BLaER1 treated with 17β-estradiol and CSF1 and Interleukin-3, amounts not matched to agents 10 nM and 100 nM (cell line): ENCODE data around the gene DNAJC25.
"Not testable (repeated sequence)": the region's sequence is repeated elsewhere in the genome, so short reads cannot be mapped to it uniquely, and the experiment has no call there.

ENCODE experiments used
- H3K27ac ChIP-seq, 11 experiments: shearing (Covaris generic); formaldehyde crosslinking; 2 replicates each; pipeline ENCODE4 v1.8.1; 2022
- H3K27me3 ChIP-seq, 11 experiments: shearing (Covaris generic); formaldehyde crosslinking; 2 replicates each; pipeline ENCODE4 v1.8.1; 2022
- H3K36me3 ChIP-seq, 11 experiments: shearing (Covaris generic); formaldehyde crosslinking; 2 replicates each; pipeline ENCODE4 v1.8.1; 2022
- H3K4me1 ChIP-seq, 10 experiments: shearing (Covaris generic); formaldehyde crosslinking; 2 replicates each; pipeline ENCODE4 v1.8.1; 2022
- H3K4me2 ChIP-seq, 11 experiments: shearing (Covaris generic); formaldehyde crosslinking; 2 replicates each; pipeline ENCODE4 v1.8.1; 2022
- H3K4me3 ChIP-seq, 10 experiments: shearing (Covaris generic); formaldehyde crosslinking; 2 replicates each; pipeline ENCODE4 v1.8.1; 2022
- H3K9ac ChIP-seq, 11 experiments: shearing (Covaris generic); formaldehyde crosslinking; 2 replicates each; pipeline ENCODE4 v1.8.1; 2022
- H3K9me3 ChIP-seq, 11 experiments: shearing (Covaris generic); formaldehyde crosslinking; replicated peaks in 1 of 11; 2 replicates each; pipeline ENCODE4 v1.8.1; 2022
- H4K20me1 ChIP-seq, 11 experiments: shearing (Covaris generic); formaldehyde crosslinking; 2 replicates each; pipeline ENCODE4 v1.8.1; 2022
- Cebpa-rat ChIP-seq, 11 experiments: shearing (Covaris generic); IDR thresholded peaks; 2 replicates each; pipeline ENCODE4 v1.8.1; 2022

Gene DNAJC25

GRCh38 chr9:111599955-111600343 lies 31.2 kb upstream of the DNAJC25 start:
- no peak overlapping the region for H3K27ac ChIP-seq
- H3K27me3 ChIP-seq: peaks cover 41 to 54% (median 49%) of the 10 kb centered on the region in 11 experiments
- TF ChIP-seq Cebpa-rat (IDR thresholded peaks at IDR 0.05): no peak
- H3K36me3 ChIP-seq: peaks cover 0 to 9% (median 0%) of the 10 kb centered on the region in 11 experiments; a peak in 2 of 22 replicates
- peaks cover 18 to 47% (median 45%) of the 10 kb centered on the region in 11 experiments for H3K9me3 ChIP-seq
- no peaks in the 10 kb centered on the region for H4K20me1 ChIP-seq
- H3K4me1 ChIP-seq: peaks cover 0 to 18% (median 10%) of the 10 kb centered on the region in 10 experiments; a peak in 12 of 20 replicates
- H3K4me2 ChIP-seq: peak overlapping the region in 1 of 11 experiments; percentile 84; a peak in 1 of 22 replicates
- H3K9ac ChIP-seq: no peak overlapping the region
- H3K4me3 ChIP-seq: peak overlapping the region in 4 of 10 experiments; percentile 37 to 66 (median 52); a peak in 2 of 20 replicates

- H4K20me1 ChIP-seq: no peaks in the 10 kb centered on the region
- no peak overlapping the region for H3K9ac ChIP-seq
- peaks cover 0 to 9% (median 0%) of the 10 kb centered on the region in 11 experiments; a peak in 2 of 22 replicates for H3K36me3 ChIP-seq
- no peak overlapping the region for H3K4me3 ChIP-seq
- peaks cover 0 to 18% (median 10%) of the 10 kb centered on the region in 10 experiments; a peak in 12 of 20 replicates for H3K4me1 ChIP-seq
- no peak for TF ChIP-seq Cebpa-rat (IDR thresholded peaks at IDR 0.05)
- H3K4me2 ChIP-seq: no peak overlapping the region
- no peak overlapping the region for H3K27ac ChIP-seq
- H3K9me3 ChIP-seq: peaks cover 18 to 47% (median 45%) of the 10 kb centered on the region in 11 experiments
- H3K27me3 ChIP-seq: peaks cover 41 to 54% (median 49%) of the 10 kb centered on the region in 11 experiments
Observed at GRCh38 chr9:111601237-111602018, 29.7 kb upstream of the DNAJC25 start.

- Histone ChIP-seq H3K36me3 (peaks cover 0 to 9% (median 0%) of the 10 kb centered on the region in 11 experiments; a peak in 2 of 22 replicates), H3K9ac (no peak overlapping the region), H3K27ac (no peak overlapping the region), H3K4me1 (peaks cover 0 to 14% (median 7%) of the 10 kb centered on the region in 10 experiments; a peak in 12 of 20 replicates), H3K9me3 (peaks cover 10 to 32% (median 31%) of the 10 kb centered on the region in 11 experiments), H4K20me1 (no peaks in the 10 kb centered on the region), H3K4me2 (no peak overlapping the region), H3K27me3 (peaks cover 30 to 39% (median 34%) of the 10 kb centered on the region in 11 experiments), H3K4me3 (no peak overlapping the region)
- TF ChIP-seq Cebpa-rat (IDR thresholded peaks at IDR 0.05): no peak
Observed at GRCh38 chr9:111603041-111603440, 28.1 kb upstream of the DNAJC25 start.

- Histone ChIP-seq H3K27me3 (peaks cover 19 to 28% (median 23%) of the 10 kb centered on the region in 11 experiments), H3K9ac (no peak overlapping the region), H3K36me3 (peaks cover 0 to 9% (median 0%) of the 10 kb centered on the region in 11 experiments; a peak in 2 of 22 replicates), H4K20me1 (no peaks in the 10 kb centered on the region), H3K4me1 (peaks cover 0 to 3% (median 0%) of the 10 kb centered on the region in 10 experiments; a peak in 2 of 20 replicates), H3K4me3 (no peak overlapping the region), H3K27ac (no peak overlapping the region), H3K9me3 (peaks cover 10 to 21% (median 20%) of the 10 kb centered on the region in 11 experiments), H3K4me2 (no peak overlapping the region)
- no peak for TF ChIP-seq Cebpa-rat (IDR thresholded peaks at IDR 0.05)
Observed at GRCh38 chr9:111604054-111604615, 27.0 kb upstream of the DNAJC25 start.

- H3K4me3 ChIP-seq: no peak overlapping the region
- no peaks in the 10 kb centered on the region for H4K20me1 ChIP-seq
- H3K4me2 ChIP-seq: no peak overlapping the region
- H3K9me3 ChIP-seq: peaks cover 2 to 12% (median 11%) of the 10 kb centered on the region in 11 experiments
- H3K27ac ChIP-seq: no peak overlapping the region
- no peak overlapping the region for H3K9ac ChIP-seq
- H3K4me1 ChIP-seq: no peaks in the 10 kb centered on the region
- no peak for TF ChIP-seq Cebpa-rat (IDR thresholded peaks at IDR 0.05)
- peaks cover 0 to under 1% (median 0%) of the 10 kb centered on the region in 11 experiments; a peak in 2 of 22 replicates for H3K36me3 ChIP-seq
- H3K27me3 ChIP-seq: peaks cover 9 to 18% (median 14%) of the 10 kb centered on the region in 11 experiments
Observed at GRCh38 chr9:111605041-111605559, 26.0 kb upstream of the DNAJC25 start.

- TF ChIP-seq Cebpa-rat (IDR thresholded peaks at IDR 0.05): no peak
- Histone ChIP-seq H3K4me1 (no peaks in the 10 kb centered on the region), H3K27ac (no peak overlapping the region), H3K9me3 (no peaks in the 10 kb centered on the region), H3K27me3 (no peaks in the 10 kb centered on the region), H3K36me3 (no peaks in the 10 kb centered on the region), H3K4me2 (no peak overlapping the region), H3K9ac (no peak overlapping the region), H4K20me1 (no peaks in the 10 kb centered on the region), H3K4me3 (no peak overlapping the region)
Observed at GRCh38 chr9:111610149-111610548, 21.0 kb upstream of the DNAJC25 start.

GRCh38 chr9:111610845-111611244 lies 20.3 kb upstream of the DNAJC25 start:
- Histone ChIP-seq H3K4me2 (no peak overlapping the region), H3K9me3 (no peaks in the 10 kb centered on the region), H3K27me3 (no peaks in the 10 kb centered on the region), H3K27ac (no peak overlapping the region), H3K4me3 (no peak overlapping the region), H3K36me3 (no peaks in the 10 kb centered on the region), H3K4me1 (no peaks in the 10 kb centered on the region), H4K20me1 (no peaks in the 10 kb centered on the region), H3K9ac (no peak overlapping the region)
- TF ChIP-seq Cebpa-rat (IDR thresholded peaks at IDR 0.05): no peak

GRCh38 chr9:111613436-111614040 lies 17.6 kb upstream of the DNAJC25 start:
- Histone ChIP-seq H4K20me1 (no peaks in the 10 kb centered on the region), H3K27me3 (no peaks in the 10 kb centered on the region), H3K4me1 (no peaks in the 10 kb centered on the region), H3K27ac (no peak overlapping the region), H3K36me3 (no peaks in the 10 kb centered on the region), H3K4me2 (no peak overlapping the region), H3K9ac (no peak overlapping the region), H3K4me3 (no peak overlapping the region), H3K9me3 (peaks cover 0 to 7% (median 0%) of the 10 kb centered on the region in 11 experiments; a peak in 2 of 22 replicates)
- no peak for TF ChIP-seq Cebpa-rat (IDR thresholded peaks at IDR 0.05)

GRCh38 chr9:111615928-111616327 lies 15.2 kb upstream of the DNAJC25 start:
- no peak for TF ChIP-seq Cebpa-rat (IDR thresholded peaks at IDR 0.05)
- no peaks in the 10 kb centered on the region for H3K27me3 ChIP-seq
- H3K4me1 ChIP-seq: no peaks in the 10 kb centered on the region
- no peaks in the 10 kb centered on the region for H4K20me1 ChIP-seq
- H3K27ac ChIP-seq: no peak overlapping the region
- H3K9ac ChIP-seq: no peak overlapping the region
- H3K36me3 ChIP-seq: no peaks in the 10 kb centered on the region
- H3K4me2 ChIP-seq: no peak overlapping the region
- H3K4me3 ChIP-seq: no peak overlapping the region
- H3K9me3 ChIP-seq: peaks cover 0 to 16% (median 6%) of the 10 kb centered on the region in 11 experiments; a peak in 3 of 22 replicates

- H4K20me1 ChIP-seq, H3K27me3 ChIP-seq, H3K27ac ChIP-seq, H3K4me2 ChIP-seq, H3K4me3 ChIP-seq, H3K36me3 ChIP-seq, H3K9ac ChIP-seq: not testable (repeated sequence)
- Histone ChIP-seq H3K4me1 (peaks cover 0 to 10% (median 5%) of the 10 kb centered on the region in 10 experiments; a peak in 15 of 20 replicates), H3K9me3 (peaks cover 0 to 23% (median 6%) of the 10 kb centered on the region in 11 experiments; a peak in 3 of 22 replicates)
Observed at GRCh38 chr9:111617349-111617748, 13.8 kb upstream of the DNAJC25 start.
